GM12865 (cell line): ENCODE measurements around the gene OTOF.

ENCODE experiments used
- DNase-seq: peaks from one replicate; pipeline ENCODE4 v3.0.0; 2010; ENCODE audit warnings: low read depth
- H3K4me3 ChIP-seq: 2 replicates; pipeline ENCODE4 v1.5.1; 2011; ENCODE audit warnings: mild to moderate bottlenecking, low read depth, low read length, control low read depth
- CTCF ChIP-seq: IDR thresholded peaks from 2 replicates; pipeline ENCODE4 v1.5.1; 2011; ENCODE audit warnings: low read length, control low read depth, low read depth, inconsistent platforms; ENCODE audit not compliant: insufficient read depth; ENCODE audit errors: missing control alignments

OTOF gene

DNA sequence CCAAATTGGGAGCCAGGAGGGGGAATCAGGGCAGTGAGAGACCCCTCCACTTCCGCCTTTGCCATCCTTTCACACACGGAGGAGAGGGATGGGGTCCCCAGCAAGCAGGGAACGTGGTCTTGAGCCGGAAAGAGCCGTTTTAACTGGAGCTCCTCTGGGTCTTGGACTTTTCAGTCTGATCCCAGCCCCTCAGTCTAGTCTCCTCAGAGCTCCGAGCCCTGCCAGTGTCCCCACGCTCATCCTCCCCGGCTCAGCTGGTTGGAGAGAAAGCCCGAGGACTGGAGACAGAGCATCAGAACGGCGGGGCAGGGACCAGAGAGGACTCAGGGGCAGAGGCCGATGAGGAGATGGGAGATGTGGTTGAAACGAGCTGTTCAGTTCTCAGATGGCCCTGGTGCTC lies 26.1 kb upstream of the OTOF start:
- H3K4me3 ChIP-seq: no peak overlapping the region
- TF ChIP-seq CTCF: no peak
- no peak for DNase-seq

DNA sequence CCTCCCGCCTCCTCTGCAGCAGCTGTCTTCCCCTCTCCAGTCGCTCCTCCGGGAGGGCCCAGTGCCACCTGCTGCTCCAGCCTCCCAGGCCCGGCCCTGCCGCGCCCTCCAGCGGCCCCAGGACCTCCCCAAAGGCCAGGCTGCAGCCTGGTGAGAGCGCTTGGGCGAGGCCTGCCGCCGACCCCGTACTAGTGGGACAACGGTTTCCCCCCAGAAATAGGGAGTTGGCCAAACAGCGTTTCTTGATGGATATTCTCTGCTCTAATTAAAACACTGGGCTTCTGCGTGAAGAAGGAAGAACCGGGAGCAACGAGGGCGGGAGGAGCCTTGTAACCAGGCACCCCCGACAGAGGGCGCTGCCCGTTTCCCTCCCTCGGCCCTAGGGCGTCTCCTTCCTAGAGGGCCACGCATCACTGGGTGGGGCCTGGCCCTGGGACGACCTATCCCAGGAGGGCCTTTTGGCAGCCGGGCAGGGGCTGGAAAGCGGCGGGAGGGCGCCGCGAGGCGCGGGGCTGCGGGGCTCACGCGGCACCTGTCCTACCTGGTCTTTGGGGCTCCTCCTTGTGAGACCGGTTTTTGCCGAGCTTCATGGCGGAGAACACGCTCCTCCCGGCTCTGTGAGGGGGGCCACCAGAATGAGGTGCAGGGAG lies 25.4 kb upstream of the OTOF start:
- peak; percentile 24 for DNase-seq

DNA sequence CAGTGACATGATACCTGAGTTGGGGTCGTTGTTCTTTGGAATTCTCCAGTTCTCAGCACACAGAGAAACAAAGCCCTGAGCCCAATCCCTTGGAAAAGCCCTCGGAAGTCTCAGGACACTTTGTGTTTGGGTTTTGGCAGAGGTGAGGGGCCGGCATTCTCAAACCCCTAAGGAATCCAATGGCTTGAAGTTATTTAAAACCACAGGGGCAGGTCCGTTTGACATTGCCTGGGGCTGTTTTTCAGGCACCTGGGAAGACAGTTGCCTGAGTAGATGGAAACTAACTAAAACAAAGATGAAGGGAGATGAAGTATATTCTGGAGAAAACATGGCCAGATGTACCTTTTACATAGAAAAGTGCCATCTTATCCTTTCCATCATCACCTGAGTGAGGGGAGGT lies 22.5 kb upstream of the OTOF start:
- H3K4me3 ChIP-seq: no peak overlapping the region
- TF ChIP-seq CTCF: no peak
- no peak for DNase-seq

More for the DNA sequence above, 25.4 kb upstream of the OTOF start:
- no peak overlapping the region for H3K4me3 ChIP-seq
- TF ChIP-seq CTCF: peak; percentile 66

DNA sequence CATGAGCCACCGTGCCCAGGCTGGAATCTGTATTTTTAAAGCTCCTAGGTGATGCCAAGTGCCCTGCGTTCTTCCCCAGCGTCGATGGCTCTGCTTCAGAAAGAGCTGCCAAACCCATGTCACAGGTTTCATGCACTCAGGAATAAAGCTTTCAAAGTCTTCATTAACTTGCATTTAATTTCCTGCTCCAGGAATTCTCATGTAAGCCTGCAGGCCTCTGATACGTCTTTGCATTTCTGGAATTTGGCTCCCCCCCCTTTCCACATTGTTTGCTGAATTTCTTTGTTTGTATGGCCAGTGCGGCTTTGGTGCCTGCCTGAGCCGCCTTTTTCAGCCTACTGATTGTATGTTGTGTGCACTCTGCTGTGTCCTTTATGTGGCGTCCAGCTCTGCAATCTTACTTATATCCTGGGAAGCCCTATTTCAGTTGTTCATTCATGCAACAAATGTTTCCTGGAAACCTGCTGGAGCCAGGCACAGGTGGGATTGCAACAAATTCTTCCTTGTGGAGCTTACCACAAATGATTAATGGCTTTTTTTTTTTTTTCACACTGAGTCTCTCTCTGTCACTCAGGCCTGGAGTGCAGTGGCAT lies 17.9 kb upstream of the OTOF start:
- H3K4me3 ChIP-seq: no peak overlapping the region
- DNase-seq: no peak
- TF ChIP-seq CTCF: no peak

GRCh38 chr2:26494891-26495290 lies 17.0 kb upstream of the OTOF start:
- no peak overlapping the region for H3K4me3 ChIP-seq
- no peak for DNase-seq
- no peak for TF ChIP-seq CTCF

DNA sequence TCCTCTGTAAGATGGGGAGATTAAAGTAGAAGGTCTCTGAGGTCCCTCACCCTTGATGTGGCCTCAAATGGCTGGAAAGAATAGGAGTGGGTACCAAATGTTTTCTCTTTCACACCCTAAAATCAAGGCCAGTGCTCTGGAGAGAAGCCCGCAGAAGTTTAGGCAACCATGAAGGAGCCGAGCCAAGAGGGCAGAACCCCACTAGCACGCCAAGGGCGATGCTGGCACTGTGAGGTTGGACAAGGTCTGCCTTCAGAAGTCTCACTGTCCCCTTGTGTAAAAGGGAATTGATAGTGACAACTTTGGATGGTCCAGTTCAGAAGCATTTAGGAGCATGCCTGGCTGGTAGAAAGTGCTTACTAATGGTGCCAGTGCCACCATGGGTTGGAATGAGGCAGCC lies 16.3 kb upstream of the OTOF start:
- H3K4me3 ChIP-seq: no peak overlapping the region
- no peak for DNase-seq

More for the DNA sequence above, 16.3 kb upstream of the OTOF start:
- no peak for TF ChIP-seq CTCF
